AG04450 (cell line): ENCODE results near the gene PRR15L. TPM values are rescaled to one million over a fixed set of nuclear protein-coding genes. Genes with fewer than 3 reads are reported as not detected.

Experiments used
- CTCF ChIA-PET: fragments of 300-600, 350-600 bp; formaldehyde crosslinking; extraction: SDS; loops from one replicate; lab custom pipeline; 2022; ENCODE audit warnings: antibody characterized with exemption, inconsistent platforms; lab: Charles Lee
- POLR2A ChIA-PET: fragments of 350-600 bp; formaldehyde crosslinking; extraction: SDS; loops from one replicate; lab custom pipeline; 2021; ENCODE audit warnings: antibody characterized with exemption, inconsistent platforms; lab: Yijun Ruan, JAX
- DNase-seq: peaks from one replicate; pipeline ENCODE4 v3.0.0-alpha.2; 2011; ENCODE audit warnings: low read depth, low spot score
- H3K27ac ChIP-seq: one replicate; pipeline ENCODE4 v1.5.1; 2012; ENCODE audit warnings: low read depth, low read length, control low read depth
- H3K27me3 ChIP-seq: one replicate; pipeline ENCODE4 v1.6.0; 2012; ENCODE audit warnings: low read length; ENCODE audit not compliant: control insufficient read depth, insufficient read depth
- H3K4me3 ChIP-seq: 2 replicates; pipeline ENCODE4 v1.5.1; 2011; ENCODE audit warnings: mild to moderate bottlenecking, low read depth, low read length, control low read depth
- H3K9me3 ChIP-seq: 2 replicates; pipeline ENCODE4 v1.5.1; 2012; ENCODE audit warnings: low read length; ENCODE audit not compliant: control insufficient read depth, insufficient read depth
- CTCF ChIP-seq: IDR thresholded peaks from 2 replicates; pipeline ENCODE4 v1.5.1; 2011; ENCODE audit warnings: low read depth, low read length, control low read depth, inconsistent platforms
- polyA plus RNA-seq: library from polyadenylated mRNA; depleted of rRNA; stranded (reverse); fragments of >200 nt; gene quantifications from 2 replicates; pipeline ENCODE4 v1.2.3, GENCODE V29; 2011

PRR15L gene
- polyA plus RNA-seq, 1 experiment: not detected

DNA sequence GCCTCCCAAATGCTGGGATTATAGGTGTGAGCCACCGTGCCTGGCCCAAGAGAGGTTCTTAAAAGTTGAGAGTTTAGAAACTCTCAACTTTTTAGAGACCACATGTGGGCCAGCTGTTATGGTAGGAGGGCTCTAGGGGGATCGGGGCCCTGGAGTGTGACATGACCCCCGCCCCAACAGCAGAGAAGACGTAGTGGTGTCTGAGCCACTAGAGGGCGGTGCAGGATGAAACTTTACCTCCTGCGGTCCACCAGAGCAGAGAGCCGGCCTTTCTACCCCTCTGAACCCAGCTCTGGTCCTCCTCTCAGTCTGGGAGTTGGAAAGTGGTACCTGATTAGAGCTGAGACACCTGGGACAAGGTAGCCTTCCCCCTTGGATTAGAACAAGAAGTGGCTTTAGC lies 20.6 kb upstream of the PRR15L start:
- ChIA-PET POLR2A (interaction anchor here (0.8 to 1.3 kb wide), 3 partner anchors 39 to 42 kb away, joined by 3 to 7 read pairs (median 4); no protein-coding TSS in a partner anchor), CTCF (interaction anchor here (0.6 to 5.0 kb wide), 26 partner anchors 8 to 153 kb away, joined by 3 to 185 read pairs (median 6); partner anchors contain the start of genes CDK5RAP3, PNPO and PRR15L)
- no peaks in the 10 kb centered on the region for H3K27me3 ChIP-seq
- no peak overlapping the region for H3K4me3 ChIP-seq
- H3K9me3 ChIP-seq: no peaks in the 10 kb centered on the region
- DNase-seq: peak; percentile 32
- peak; percentile 77 for TF ChIP-seq CTCF
- no peak overlapping the region for H3K27ac ChIP-seq

DNA sequence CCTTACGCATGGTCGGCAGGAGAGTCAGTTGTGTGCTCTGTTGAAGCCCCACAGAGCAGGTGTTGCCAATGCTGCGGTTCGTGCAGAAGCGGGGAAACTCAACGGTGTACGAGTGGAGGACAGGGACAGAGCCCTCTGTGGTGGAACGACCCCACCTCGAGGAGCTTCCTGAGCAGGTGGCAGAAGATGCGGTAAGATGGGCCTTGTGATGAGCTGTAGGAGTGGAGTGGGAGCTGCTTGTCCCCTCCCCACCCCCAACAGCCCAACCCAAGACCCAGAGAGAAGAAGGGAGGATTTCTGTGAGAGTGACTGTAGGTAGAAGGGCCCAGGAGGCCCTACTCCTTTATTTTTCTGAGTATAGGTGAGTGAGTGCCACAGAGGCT lies 18.1 kb upstream of the PRR15L start:
- Histone ChIP-seq H3K4me3 (no peak overlapping the region), H3K9me3 (peaks cover 4% of the 10 kb centered on the region; the same call in 1 of the 2 replicates), H3K27me3 (no peaks in the 10 kb centered on the region), H3K27ac (no peak overlapping the region)
- no peak for TF ChIP-seq CTCF
- no peak for DNase-seq
- ChIA-PET CTCF (interaction anchor here (1.5 to 1.9 kb wide), 3 partner anchors 40 to 45 kb away, joined by 4 to 28 read pairs (median 12); no protein-coding TSS in a partner anchor), POLR2A (no interaction called here)

DNA sequence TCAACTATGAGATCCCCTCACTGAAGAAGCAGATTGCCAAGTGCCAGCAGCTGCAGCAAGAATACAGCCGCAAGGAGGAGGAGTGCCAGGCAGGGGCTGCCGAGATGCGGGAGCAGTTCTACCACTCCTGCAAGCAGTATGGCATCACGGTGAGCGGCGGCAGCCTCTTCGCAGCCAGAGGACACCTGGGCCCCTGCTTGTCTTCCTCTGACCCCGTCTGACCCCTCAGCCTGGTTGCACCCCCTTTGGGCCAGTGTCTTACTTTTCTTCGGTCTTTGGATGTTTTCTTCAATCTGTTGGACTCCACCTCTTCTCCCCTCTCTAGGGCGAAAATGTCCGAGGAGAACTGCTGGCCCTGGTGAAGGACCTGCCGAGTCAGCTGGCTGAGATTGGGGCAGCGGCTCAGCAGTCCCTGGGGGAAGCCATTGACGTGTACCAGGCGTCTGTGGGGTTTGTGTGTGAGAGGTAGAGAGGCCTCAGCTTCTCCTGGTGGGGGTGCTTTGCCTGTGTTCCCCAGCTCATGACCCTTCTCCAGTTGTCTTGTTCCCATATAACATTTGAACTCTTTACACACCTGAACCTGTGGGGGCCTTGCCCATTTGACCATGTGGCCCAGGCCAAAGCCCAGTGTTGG lies 17.6 kb upstream of the PRR15L start:
- Histone ChIP-seq H3K9me3 (peaks cover 4% of the 10 kb centered on the region; the same call in 1 of the 2 replicates), H3K27me3 (no peaks in the 10 kb centered on the region), H3K4me3 (no peak overlapping the region), H3K27ac (no peak overlapping the region)
- DNase-seq: no peak
- ChIA-PET POLR2A (no interaction called here), CTCF (interaction anchor here (1.5 to 1.9 kb wide), 3 partner anchors 40 to 46 kb away, joined by 4 to 28 read pairs (median 12); no protein-coding TSS in a partner anchor)
- TF ChIP-seq CTCF: no peak

- POLR2A ChIA-PET: no interaction called here
- no peak overlapping the region for H3K27ac ChIP-seq
Measured at GRCh38 chr17:47973541-47973940, 15.9 kb upstream of the PRR15L start.

More at GRCh38 chr17:47973541-47973940, 15.9 kb upstream of the PRR15L start:
- H3K27me3 ChIP-seq: no peaks in the 10 kb centered on the region
- TF ChIP-seq CTCF: no peak
- peaks cover 4% of the 10 kb centered on the region; the same call in 1 of the 2 replicates for H3K9me3 ChIP-seq
- H3K4me3 ChIP-seq: no peak overlapping the region
- CTCF ChIA-PET: interaction anchor here (6.3 to 9.7 kb wide), 2 partner anchors 25 to 45 kb away, joined by 45 to 180 read pairs; no protein-coding TSS in a partner anchor
- no peak for DNase-seq
